Neural cell (in vitro differentiated cells): Measurements from ENCODE around the gene SFMBT2.

ENCODE experiments used
- EP300 ChIP-seq: fragments of 450-650 bp; conservative IDR thresholded peaks from 2 replicates; pipeline ENCODE4 v1.6.1; 2014; ENCODE audit warnings: antibody characterized with exemption, mild to moderate bottlenecking, moderate library complexity; ENCODE audit not compliant: poor library complexity, severe bottlenecking
- EZH2 ChIP-seq: fragments of 200-600, 300-800 bp; shearing (Covaris generic), sonication (generic); IDR thresholded peaks from 2 replicates; pipeline ENCODE4 v1.6.1; 2014; ENCODE audit warnings: antibody characterized with exemption, low read length, borderline replicate concordance, mild to moderate bottlenecking; ENCODE audit not compliant: insufficient read depth, poor library complexity, severe bottlenecking
- TF ChIP-seq, protein P1 (sequence below): fragments of 450-650 bp; IDR thresholded peaks from 2 replicates; pipeline ENCODE4 v1.5.1; 2014; ENCODE audit warnings: antibody characterized with exemption, mild to moderate bottlenecking, moderate library complexity; ENCODE audit not compliant: poor library complexity, severe bottlenecking

DNA sequence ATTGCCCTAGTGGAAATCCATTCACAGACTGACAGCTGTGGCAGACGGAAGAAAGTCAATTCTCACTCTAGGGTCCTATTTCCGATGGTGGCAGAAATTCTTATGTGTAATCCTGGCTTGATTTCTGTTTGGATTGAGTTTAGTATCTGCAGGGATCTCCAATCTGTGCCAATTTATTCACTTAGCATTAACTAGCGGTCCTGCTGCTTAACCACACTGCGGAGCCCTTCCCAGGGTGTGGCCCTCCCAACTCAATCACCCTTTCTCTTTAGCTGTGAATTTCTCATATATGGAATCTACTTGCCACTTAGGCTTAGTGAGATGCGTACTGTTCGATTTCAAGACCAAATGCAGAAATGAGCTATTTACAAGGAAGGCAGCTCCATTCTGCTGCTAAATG is 215.7 kb downstream of the SFMBT2 start:
- TF ChIP-seq, protein P1, sequence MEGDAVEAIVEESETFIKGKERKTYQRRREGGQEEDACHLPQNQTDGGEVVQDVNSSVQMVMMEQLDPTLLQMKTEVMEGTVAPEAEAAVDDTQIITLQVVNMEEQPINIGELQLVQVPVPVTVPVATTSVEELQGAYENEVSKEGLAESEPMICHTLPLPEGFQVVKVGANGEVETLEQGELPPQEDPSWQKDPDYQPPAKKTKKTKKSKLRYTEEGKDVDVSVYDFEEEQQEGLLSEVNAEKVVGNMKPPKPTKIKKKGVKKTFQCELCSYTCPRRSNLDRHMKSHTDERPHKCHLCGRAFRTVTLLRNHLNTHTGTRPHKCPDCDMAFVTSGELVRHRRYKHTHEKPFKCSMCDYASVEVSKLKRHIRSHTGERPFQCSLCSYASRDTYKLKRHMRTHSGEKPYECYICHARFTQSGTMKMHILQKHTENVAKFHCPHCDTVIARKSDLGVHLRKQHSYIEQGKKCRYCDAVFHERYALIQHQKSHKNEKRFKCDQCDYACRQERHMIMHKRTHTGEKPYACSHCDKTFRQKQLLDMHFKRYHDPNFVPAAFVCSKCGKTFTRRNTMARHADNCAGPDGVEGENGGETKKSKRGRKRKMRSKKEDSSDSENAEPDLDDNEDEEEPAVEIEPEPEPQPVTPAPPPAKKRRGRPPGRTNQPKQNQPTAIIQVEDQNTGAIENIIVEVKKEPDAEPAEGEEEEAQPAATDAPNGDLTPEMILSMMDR = no peak
- no peak for TF ChIP-seq EZH2
- TF ChIP-seq EP300 = no peak
